ENCODE measurements around the gene TCF3.

- TF ChIP-seq POLR2A (IDR thresholded peaks at IDR 0.05) (no peak), CTCF (IDR thresholded peaks at IDR 0.05) (no peak)
These were observed 30.4 kb downstream of the TCF3 start for GRCh38 chr19:1622007-1622406.

All from adrenal gland (tissue), 5 donors.